Right renal cortex interstitium (tissue), 3 donors: ENCODE measurements around the gene NUDT12. TPM values are rescaled to one million over a fixed set of nuclear protein-coding genes. Genes with fewer than 3 reads are reported as not detected.

Experiments used
- DNase-seq, 3 donors: peaks; one replicate each; pipeline ENCODE4 v3.0.0-alpha.2; 2013; ENCODE audit warnings: low read depth in 3 of 3, low spot score in 2 of 3
- polyA plus RNA-seq, 3 donors: library from polyadenylated mRNA; unstranded; fragments of 120-200 nt; gene quantifications; one replicate each; pipeline ENCODE4 v1.2.1, GENCODE V29; 2013; ENCODE audit not compliant: insufficient read length in 3 of 3

NUDT12 gene
- polyA plus RNA-seq, 3 donors, result 28.7 to 36.7 (median 33.7) TPM

- no peak for DNase-seq
These were observed 21.0 kb downstream of the NUDT12 start for GRCh38 chr5:103541569-103541968.

GRCh38 chr5:103541114-103541513 is 21.5 kb downstream of the NUDT12 start:
- DNase-seq, result no peak

- no peak for DNase-seq
These were observed 22.9 kb downstream of the NUDT12 start for GRCh38 chr5:103539376-103540330.

- DNase-seq, result no peak
These were observed 30.4 kb downstream of the NUDT12 start for GRCh38 chr5:103532086-103532734.

GRCh38 chr5:103526164-103526915 is 36.2 kb downstream of the NUDT12 start:
- no peak for DNase-seq

GRCh38 chr5:103525361-103525760 is 37.2 kb downstream of the NUDT12 start:
- DNase-seq, result no peak

- DNase-seq, result no peak
These were observed 39.3 kb downstream of the NUDT12 start for GRCh38 chr5:103523319-103523718.

- DNase-seq, result no peak
These were observed 40.0 kb downstream of the NUDT12 start for GRCh38 chr5:103522586-103522985.

- no peak for DNase-seq
These were observed 43.0 kb downstream of the NUDT12 start for GRCh38 chr5:103519550-103519949.

GRCh38 chr5:103514371-103514770 is 48.2 kb downstream of the NUDT12 start:
- no peak for DNase-seq

GRCh38 chr5:103513701-103514100 is 48.9 kb downstream of the NUDT12 start:
- peak; percentile 36 to 51 (median 38) for DNase-seq

GRCh38 chr5:103512500-103512899 is 50.1 kb downstream of the NUDT12 start:
- no peak for DNase-seq

- no peak for DNase-seq
These were observed 51.1 kb downstream of the NUDT12 start for GRCh38 chr5:103511554-103511885.

GRCh38 chr5:103510851-103511553 is 51.6 kb downstream of the NUDT12 start:
- DNase-seq, result no peak

- no peak for DNase-seq
These were observed 56.8 kb downstream of the NUDT12 start for GRCh38 chr5:103505581-103506305.

GRCh38 chr5:103503066-103503465 is 59.5 kb downstream of the NUDT12 start:
- DNase-seq, result no peak

- no peak for DNase-seq
These were observed 59.9 kb downstream of the NUDT12 start for GRCh38 chr5:103502662-103503061.
